HUES64 (cell line): Measurements from ENCODE around the gene SDHD. TPM values are rescaled to one million over a fixed set of nuclear protein-coding genes. Genes with fewer than 3 reads are reported as not detected.
"Not testable (repeated sequence)": the region's sequence is repeated elsewhere in the genome, so short reads cannot be mapped to it uniquely, and the experiment has no call there.

Experiments used
- H3K27ac ChIP-seq: 2 replicates; pipeline ENCODE4 v1.7.0; 2013; ENCODE audit warnings: low read depth, low read length, inconsistent platforms
- H3K27me3 ChIP-seq: 2 replicates; pipeline ENCODE4 v1.6.1; 2013; ENCODE audit warnings: mild to moderate bottlenecking, low read length; ENCODE audit not compliant: insufficient read depth
- H3K36me3 ChIP-seq: 2 replicates; pipeline ENCODE4 v1.6.1; 2013; ENCODE audit warnings: mild to moderate bottlenecking, low read length; ENCODE audit not compliant: insufficient read depth
- H3K4me1 ChIP-seq: 2 replicates; pipeline ENCODE4 v1.6.1; 2013; ENCODE audit warnings: mild to moderate bottlenecking, low read length, moderate library complexity; ENCODE audit not compliant: insufficient read depth
- H3K4me3 ChIP-seq: 2 replicates; pipeline ENCODE4 v1.5.1; 2013; ENCODE audit warnings: mild to moderate bottlenecking, low read length, moderate library complexity
- H3K9ac ChIP-seq: 2 replicates; pipeline ENCODE4 v1.6.1; 2013; ENCODE audit warnings: mild to moderate bottlenecking, low read depth, low read length
- H3K9me3 ChIP-seq: 2 replicates; pipeline ENCODE4 v1.6.1; 2013; ENCODE audit warnings: low read depth, low read length; ENCODE audit not compliant: insufficient read depth
- WGBS: fragments of 150-250, 120-280 bp; methylation state at CpG from one replicate; pipeline ENCODE4 v1.1.7; 2013; ENCODE audit warnings: missing lambda C conversion rate; 5-methylcytosine and 5-hydroxymethylcytosine counted together
- polyA plus RNA-seq, 2 experiments: library from polyadenylated mRNA; stranded (reverse); fragments of 50-300 nt; gene quantifications; one replicate each; pipeline ENCODE4 v1.2.3, GENCODE V29; 2013

SDHD gene
- polyA plus RNA-seq (2013, experiment 1 of 2) = 91.0 TPM
- 88.2 TPM for polyA plus RNA-seq (2013, experiment 2 of 2)

GRCh38 chr11:112086422-112087191 is at the start of gene SDHD, which contains the start of gene TIMM8B:
TSS of gene SDHD (plus strand) at chr11:112086873. CDS start at chr11:112086908, 35 bp downstream.
TSS of gene TIMM8B (minus strand) at chr11:112086756. CDS start at chr11:112086723, 33 bp downstream.
- under 1% methylated on average over 45 of the region's 45 CpGs for WGBS
- H3K9ac ChIP-seq = peak within 1 kb of the TSS; percentile 94
- peak within 1 kb of the TSS; percentile 92 for H3K4me3 ChIP-seq
- H3K27me3 ChIP-seq = no peaks in the 10 kb centered on the region
- H3K4me1 ChIP-seq = peaks cover 3% of the 10 kb centered on the region; the same call in 1 of the 2 replicates
- peak within 1 kb of the TSS; percentile 41 for H3K27ac ChIP-seq
- H3K36me3 ChIP-seq = peaks cover 78% of the 10 kb centered on the region
- H3K9me3 ChIP-seq = no peaks in the 10 kb centered on the region

DNA sequence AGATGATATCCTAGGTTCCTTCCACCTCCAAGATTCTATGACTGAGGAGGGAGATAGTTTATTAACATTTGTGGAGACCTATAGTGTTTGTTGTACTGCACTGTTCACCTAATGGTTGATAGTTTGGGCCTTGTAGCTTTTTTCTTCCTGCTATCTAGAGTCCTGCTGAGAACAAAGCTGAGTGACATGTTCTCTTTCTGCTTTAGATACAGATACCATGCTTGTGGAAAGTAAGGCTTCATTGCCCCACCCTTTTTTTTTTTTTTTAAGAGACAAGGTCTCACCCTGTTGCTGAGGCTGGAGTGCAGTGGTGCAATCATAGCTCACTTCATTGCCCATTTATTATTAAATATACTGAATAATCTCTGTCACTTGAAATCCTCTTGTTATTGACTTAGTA is 49.1 kb upstream of the SDHD start:
- Histone ChIP-seq H3K9me3 (no peaks in the 10 kb centered on the region), H3K27ac (no peak overlapping the region), H3K27me3 (no peaks in the 10 kb centered on the region), H3K4me3 (no peak overlapping the region), H3K9ac (no peak overlapping the region), H3K4me1 (no peaks in the 10 kb centered on the region), H3K36me3 (peaks cover 81% of the 10 kb centered on the region)

GRCh38 chr11:112042161-112042960 is 44.3 kb upstream of the SDHD start:
- H3K9me3 ChIP-seq = no peaks in the 10 kb centered on the region
- peaks cover 92% of the 10 kb centered on the region for H3K36me3 ChIP-seq
- H3K9ac ChIP-seq = no peak overlapping the region
- no peak overlapping the region for H3K4me3 ChIP-seq
- no peaks in the 10 kb centered on the region for H3K4me1 ChIP-seq
- WGBS = 93% methylated on average over 4 of the region's 6 CpGs
- no peaks in the 10 kb centered on the region for H3K27me3 ChIP-seq
- 0 out of 2 replicates have a peak overlapping the region, but pooled peaks have one; percentile 30 for H3K27ac ChIP-seq

DNA sequence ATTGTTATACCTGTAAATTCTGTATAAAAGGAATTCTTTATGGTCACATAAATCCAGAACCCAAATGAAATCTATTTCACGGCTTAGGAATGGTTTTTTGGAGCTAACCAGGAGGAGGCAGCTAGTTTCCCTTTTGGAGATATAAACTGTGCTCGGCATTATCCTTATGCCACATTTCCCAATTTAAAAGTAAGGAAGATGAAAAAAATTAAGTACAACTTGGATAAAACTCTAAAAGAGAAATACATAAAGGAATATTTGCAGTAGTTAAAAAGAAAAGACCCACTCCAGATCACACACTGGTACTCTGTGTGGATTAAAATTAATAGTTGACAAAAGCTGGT is 43.7 kb upstream of the SDHD start:
- H3K9ac ChIP-seq = no peak overlapping the region
- H3K36me3 ChIP-seq = peaks cover 88% of the 10 kb centered on the region
- no peaks in the 10 kb centered on the region for H3K4me1 ChIP-seq
- no peak overlapping the region for H3K27ac ChIP-seq
- H3K4me3 ChIP-seq = no peak overlapping the region
- 100% methylated on average over 1 of the region's 2 CpGs for WGBS
- H3K9me3 ChIP-seq = no peaks in the 10 kb centered on the region
- no peaks in the 10 kb centered on the region for H3K27me3 ChIP-seq

DNA sequence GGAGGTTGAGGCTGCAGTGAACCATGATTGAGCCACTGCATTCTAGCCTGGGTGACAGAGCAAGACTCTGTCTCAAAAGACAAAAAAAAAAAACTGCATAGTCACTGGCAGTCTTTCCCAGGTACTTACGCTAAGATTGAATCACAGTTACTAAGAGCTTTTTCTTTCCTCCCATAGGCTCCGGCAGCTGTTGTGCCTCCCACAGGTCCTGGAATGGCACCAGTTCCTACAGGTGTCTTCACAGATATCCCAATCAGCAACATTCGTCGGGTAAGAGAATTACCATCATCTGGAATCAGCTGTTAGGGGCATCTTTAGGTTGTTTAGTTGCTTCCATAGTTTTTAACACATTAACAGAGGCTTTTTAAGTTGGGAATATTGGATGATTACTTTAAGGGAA is 41.7 kb upstream of the SDHD start:
- H3K36me3 ChIP-seq = peaks cover 90% of the 10 kb centered on the region
- no peak overlapping the region for H3K27ac ChIP-seq
- H3K27me3 ChIP-seq = no peaks in the 10 kb centered on the region
- H3K4me1 ChIP-seq = no peaks in the 10 kb centered on the region
- WGBS = 97% methylated on average over 4 of the region's 4 CpGs
- no peaks in the 10 kb centered on the region for H3K9me3 ChIP-seq
- H3K4me3 ChIP-seq = no peak overlapping the region
- H3K9ac ChIP-seq = no peak overlapping the region

DNA sequence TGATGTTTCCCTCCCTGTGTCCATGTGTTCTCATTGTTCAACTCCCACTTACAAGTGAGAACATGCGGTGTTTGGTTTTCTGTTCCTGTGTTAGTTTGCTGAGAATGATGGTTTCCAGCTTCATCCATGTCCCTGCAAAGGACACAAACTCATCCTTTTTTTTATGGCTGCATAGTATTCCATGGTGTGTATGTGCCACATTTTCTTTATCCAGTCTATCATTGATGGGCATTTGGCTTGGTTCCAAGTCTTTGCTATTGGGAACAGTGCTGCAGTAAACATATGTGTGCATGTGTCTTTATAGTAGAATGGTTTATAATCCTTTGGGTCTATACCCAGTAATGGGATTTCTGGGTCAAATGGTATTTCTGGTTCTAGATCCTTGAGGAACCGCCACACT is 40.0 kb upstream of the SDHD start:
- H3K4me1 ChIP-seq, H3K9me3 ChIP-seq, H3K27me3 ChIP-seq, H3K4me3 ChIP-seq, H3K9ac ChIP-seq, H3K27ac ChIP-seq: not testable (repeated sequence)
- WGBS = 98% methylated on average over 1 of the region's 2 CpGs
- peaks cover 90% of the 10 kb centered on the region for H3K36me3 ChIP-seq

DNA sequence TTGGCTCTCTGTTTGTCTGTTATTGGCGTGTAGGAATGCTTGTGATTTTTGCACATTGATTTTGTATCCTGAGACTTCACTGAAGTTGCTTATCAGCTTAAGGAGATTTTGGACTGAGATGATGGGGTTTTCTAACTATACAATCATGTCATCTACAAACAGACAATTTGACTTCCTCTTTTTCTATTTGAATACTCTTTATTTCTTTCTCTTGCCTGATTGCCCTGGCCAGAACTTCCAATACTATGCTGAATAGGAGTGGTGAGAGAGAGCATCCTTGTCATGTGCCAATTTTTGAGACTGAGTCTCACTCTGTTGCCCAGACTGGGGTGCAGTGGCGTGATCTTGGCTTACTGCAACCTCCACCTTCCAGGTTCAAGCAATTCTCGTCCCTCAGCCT is 38.4 kb upstream of the SDHD start:
- not testable (repeated sequence) for H3K27me3 ChIP-seq, H3K9me3 ChIP-seq, H3K9ac ChIP-seq, H3K4me3 ChIP-seq, H3K27ac ChIP-seq, H3K4me1 ChIP-seq
- H3K36me3 ChIP-seq = peaks cover 90% of the 10 kb centered on the region
- WGBS = 100% methylated on average over 3 of the region's 3 CpGs

DNA sequence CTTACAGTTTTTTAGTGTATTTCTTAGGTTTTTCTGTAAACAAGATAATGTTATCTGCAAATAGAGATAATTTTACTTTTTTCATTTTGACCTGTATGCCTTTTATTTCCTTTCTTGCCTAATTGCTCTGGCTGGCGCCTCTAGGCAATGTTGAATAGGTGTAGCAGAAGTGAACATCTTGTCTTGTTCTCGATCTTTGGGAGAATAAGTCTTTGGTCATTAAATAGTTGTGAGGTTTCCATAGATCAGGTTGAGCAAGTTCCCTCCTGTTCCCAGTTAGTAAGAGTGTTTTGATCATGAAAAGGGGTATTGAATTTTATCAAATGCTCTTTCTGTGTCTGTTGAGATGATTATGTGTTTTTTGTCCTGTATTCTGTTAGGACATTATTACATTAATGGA is 36.9 kb upstream of the SDHD start:
- Histone ChIP-seq H3K27ac (no peak overlapping the region), H3K4me3 (no peak overlapping the region), H3K4me1 (no peaks in the 10 kb centered on the region), H3K9ac (no peak overlapping the region), H3K36me3 (peaks cover 90% of the 10 kb centered on the region), H3K9me3 (no peaks in the 10 kb centered on the region), H3K27me3 (no peaks in the 10 kb centered on the region)
- WGBS = 48% methylated on average over 2 of the region's 2 CpGs

DNA sequence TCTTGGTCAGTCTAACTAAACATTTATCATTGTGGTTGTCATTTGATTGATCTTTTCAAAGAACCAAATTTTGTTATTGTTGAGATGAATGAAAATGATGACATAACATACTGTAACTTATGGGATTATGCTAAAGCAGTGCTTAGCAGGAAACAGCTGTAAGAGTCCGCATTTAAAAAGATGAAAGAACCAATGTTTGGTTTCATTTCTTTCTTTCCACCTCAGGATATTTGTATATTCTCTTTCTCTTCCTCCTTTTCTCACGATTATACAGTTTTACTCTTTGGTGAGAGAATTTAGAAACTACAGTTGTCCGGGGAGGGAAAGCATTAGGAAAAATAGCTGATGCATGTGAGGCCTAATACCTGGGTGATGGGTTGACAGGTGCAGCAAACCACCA is 36.0 kb upstream of the SDHD start:
- Histone ChIP-seq H3K4me1 (no peaks in the 10 kb centered on the region), H3K9ac (no peak overlapping the region), H3K27ac (no peak overlapping the region), H3K4me3 (no peak overlapping the region), H3K36me3 (peaks cover 87% of the 10 kb centered on the region), H3K9me3 (no peaks in the 10 kb centered on the region), H3K27me3 (no peaks in the 10 kb centered on the region)
- 100% methylated on average over 2 of the region's 3 CpGs for WGBS

DNA sequence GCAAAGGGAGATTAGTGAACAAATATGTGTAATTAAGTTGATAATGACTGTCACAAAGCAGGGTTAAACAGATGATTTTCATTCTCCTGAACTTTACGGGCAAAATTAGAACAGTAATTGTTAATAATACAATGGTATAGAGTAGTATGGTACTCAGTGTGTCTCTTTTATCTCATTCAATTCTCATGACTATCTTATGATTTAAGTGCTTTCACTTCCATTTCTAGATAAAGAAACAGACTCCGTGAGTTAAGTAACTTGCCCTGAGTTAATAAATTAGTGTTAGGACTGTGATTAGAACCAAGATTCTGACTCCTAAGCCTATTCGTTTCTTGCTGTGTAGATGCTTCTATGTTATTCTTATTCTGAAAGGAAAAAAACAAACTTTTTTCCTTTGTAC is 34.9 kb upstream of the SDHD start:
- no peaks in the 10 kb centered on the region for H3K4me1 ChIP-seq
- WGBS = 93% methylated on average over 3 of the region's 3 CpGs
- no peak overlapping the region for H3K27ac ChIP-seq
- H3K9ac ChIP-seq = no peak overlapping the region
- no peaks in the 10 kb centered on the region for H3K27me3 ChIP-seq
- no peak overlapping the region for H3K4me3 ChIP-seq
- no peaks in the 10 kb centered on the region for H3K9me3 ChIP-seq
- H3K36me3 ChIP-seq = peaks cover 85% of the 10 kb centered on the region

DNA sequence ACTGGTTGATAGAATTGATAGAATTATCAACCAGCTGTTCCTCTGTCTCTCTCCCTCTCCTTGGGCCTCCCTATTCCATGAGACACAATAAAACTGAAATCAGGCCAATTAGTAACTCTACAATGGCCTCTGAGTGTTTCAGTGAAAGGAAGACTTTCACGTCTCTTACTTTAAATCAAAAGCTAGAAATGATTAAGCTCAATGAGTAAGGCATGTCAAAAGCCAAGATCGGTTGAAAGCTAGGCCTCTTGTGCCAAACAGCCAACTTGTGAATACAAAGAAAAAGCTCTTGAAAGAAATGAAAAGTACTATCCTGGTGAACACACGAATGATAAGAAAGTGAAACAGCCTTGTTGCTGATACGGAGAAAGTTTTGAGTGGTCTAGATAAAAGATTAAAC is 29.5 kb upstream of the SDHD start:
- Histone ChIP-seq H3K36me3 (peaks cover 90% of the 10 kb centered on the region), H3K9ac (no peak overlapping the region), H3K4me3 (no peak overlapping the region), H3K27ac (no peak overlapping the region), H3K27me3 (no peaks in the 10 kb centered on the region), H3K4me1 (no peaks in the 10 kb centered on the region), H3K9me3 (no peaks in the 10 kb centered on the region)
- WGBS = 75% methylated on average over 4 of the region's 4 CpGs
